Parathyroid adenoma (tissue), 2 donors: ENCODE data around the gene RASAL2.

Source experiments
- H2AFZ ChIP-seq: fragments of 300-600 bp; sonication (generic); one replicate; pipeline ENCODE4 v1.7.0; 2017; ENCODE audit warnings: antibody characterized with exemption, mild to moderate bottlenecking
- H3K27ac ChIP-seq: fragments of 300-600 bp; sonication (generic); one replicate; pipeline ENCODE4 v1.7.0; 2017
- H3K27me3 ChIP-seq: fragments of 300-600 bp; sonication (generic); one replicate; pipeline ENCODE4 v1.7.0; 2017; ENCODE audit warnings: low read length; ENCODE audit not compliant: control insufficient read depth, insufficient read depth
- H3K36me3 ChIP-seq: fragments of 300-600 bp; sonication (generic); one replicate; pipeline ENCODE4 v1.7.0; 2017; ENCODE audit warnings: low read length; ENCODE audit not compliant: control insufficient read depth, insufficient read depth
- H3K4me1 ChIP-seq: fragments of 300-600 bp; sonication (generic); one replicate; pipeline ENCODE4 v1.7.0; 2017; ENCODE audit warnings: control low read depth
- H3K4me2 ChIP-seq: fragments of 300-600 bp; sonication (generic); one replicate; pipeline ENCODE4 v1.7.0; 2017; ENCODE audit warnings: low read length
- H3K4me3 ChIP-seq: fragments of 300-600 bp; sonication (generic); one replicate; pipeline ENCODE4 v1.7.0; 2017; ENCODE audit warnings: low read depth, low read length
- H3K79me2 ChIP-seq: fragments of 300-600 bp; sonication (generic); one replicate; pipeline ENCODE4 v1.7.0; 2017; ENCODE audit warnings: control low read depth
- H3K9ac ChIP-seq: fragments of 300-600 bp; sonication (generic); one replicate; pipeline ENCODE4 v1.7.0; 2017; ENCODE audit warnings: mild to moderate bottlenecking
- H3K9me3 ChIP-seq: fragments of 300-600 bp; sonication (generic); one replicate; pipeline ENCODE4 v1.7.0; 2017; ENCODE audit warnings: low read length; ENCODE audit not compliant: control insufficient read depth
- CTCF ChIP-seq: fragments of 300-600 bp; sonication (generic); IDR thresholded peaks from one replicate; pipeline ENCODE4 v1.7.0; 2017; ENCODE audit warnings: antibody characterized with exemption, mild to moderate bottlenecking
- donor health status: primary hyperparathyroidism.

Gene RASAL2

GRCh38 chr1:178374016-178374415 is 280.1 kb downstream of the RASAL2 start:
- H3K27ac ChIP-seq, result no peak overlapping the region
- peaks cover 12% of the 10 kb centered on the region for H3K4me1 ChIP-seq
- no peak overlapping the region for H3K4me2 ChIP-seq
- no peaks in the 10 kb centered on the region for H3K27me3 ChIP-seq
- no peak overlapping the region for H3K4me3 ChIP-seq
- no peak for TF ChIP-seq CTCF
- H3K9me3 ChIP-seq, result no peaks in the 10 kb centered on the region
- no peak overlapping the region for H3K9ac ChIP-seq
- no peaks in the 10 kb centered on the region for H3K36me3 ChIP-seq
- H3K79me2 ChIP-seq, result no peaks in the 10 kb centered on the region
- H2AFZ ChIP-seq, result peak overlapping the region; percentile 39

GRCh38 chr1:178376008-178376407 is 282.1 kb downstream of the RASAL2 start:
- no peak overlapping the region for H3K4me3 ChIP-seq
- H3K27me3 ChIP-seq, result no peaks in the 10 kb centered on the region
- no peak for TF ChIP-seq CTCF
- H2AFZ ChIP-seq, result peak overlapping the region; percentile 38
- H3K4me2 ChIP-seq, result no peak overlapping the region
- H3K9ac ChIP-seq, result no peak overlapping the region
- H3K4me1 ChIP-seq, result peaks cover 12% of the 10 kb centered on the region
- H3K79me2 ChIP-seq, result no peaks in the 10 kb centered on the region
- H3K9me3 ChIP-seq, result no peaks in the 10 kb centered on the region
- H3K36me3 ChIP-seq, result no peaks in the 10 kb centered on the region
- H3K27ac ChIP-seq, result peak overlapping the region; percentile 54

- no peaks in the 10 kb centered on the region for H3K79me2 ChIP-seq
- no peak for TF ChIP-seq CTCF
- no peaks in the 10 kb centered on the region for H3K36me3 ChIP-seq
- H3K27me3 ChIP-seq, result no peaks in the 10 kb centered on the region
- H3K4me2 ChIP-seq, result no peak overlapping the region
- H3K9ac ChIP-seq, result no peak overlapping the region
- no peak overlapping the region for H2AFZ ChIP-seq
- H3K27ac ChIP-seq, result no peak overlapping the region
- no peak overlapping the region for H3K4me3 ChIP-seq
- no peaks in the 10 kb centered on the region for H3K9me3 ChIP-seq
- H3K4me1 ChIP-seq, result peaks cover 13% of the 10 kb centered on the region
Observed at GRCh38 chr1:178379807-178380206, 285.9 kb downstream of the RASAL2 start.

- no peaks in the 10 kb centered on the region for H3K79me2 ChIP-seq
- no peak overlapping the region for H3K4me2 ChIP-seq
- no peak overlapping the region for H2AFZ ChIP-seq
- no peaks in the 10 kb centered on the region for H3K9me3 ChIP-seq
- H3K27ac ChIP-seq, result no peak overlapping the region
- H3K4me3 ChIP-seq, result no peak overlapping the region
- no peaks in the 10 kb centered on the region for H3K36me3 ChIP-seq
- H3K4me1 ChIP-seq, result peaks cover 3% of the 10 kb centered on the region
- H3K9ac ChIP-seq, result no peak overlapping the region
- H3K27me3 ChIP-seq, result no peaks in the 10 kb centered on the region
- TF ChIP-seq CTCF, result no peak
Observed at GRCh38 chr1:178382372-178382771, 288.5 kb downstream of the RASAL2 start.

- TF ChIP-seq CTCF, result no peak
- no peaks in the 10 kb centered on the region for H3K27me3 ChIP-seq
- no peaks in the 10 kb centered on the region for H3K9me3 ChIP-seq
- no peak overlapping the region for H3K9ac ChIP-seq
- no peaks in the 10 kb centered on the region for H3K79me2 ChIP-seq
- no peaks in the 10 kb centered on the region for H3K36me3 ChIP-seq
- no peak overlapping the region for H2AFZ ChIP-seq
- no peak overlapping the region for H3K27ac ChIP-seq
- H3K4me3 ChIP-seq, result no peak overlapping the region
- H3K4me1 ChIP-seq, result peaks cover 15% of the 10 kb centered on the region
- no peak overlapping the region for H3K4me2 ChIP-seq
Observed at GRCh38 chr1:178385662-178386061, 291.8 kb downstream of the RASAL2 start.
